Subcutaneous adipose tissue (tissue), 4 donors: ENCODE measurements around the gene STAB1. TPM values are rescaled to one million over a fixed set of nuclear protein-coding genes. Genes with fewer than 3 reads are reported as not detected.

Source experiments
- total RNA-seq, 4 donors: library from RNA; depleted of rRNA; stranded (reverse); fragments of >200 nt; gene quantifications; one replicate each; pipeline ENCODE4 v1.1.0, GENCODE V29; 2016
- TF ChIP-seq, protein P1 (sequence below): fragments of 450-650 bp; IDR thresholded peaks from one replicate; pipeline ENCODE4 v1.5.1; 2016; ENCODE audit warnings: low read depth, mild to moderate bottlenecking, control low read depth, antibody characterized with exemption, moderate library complexity

Gene STAB1
- total RNA-seq, 4 donors from 2014 or later: 147 to 268 (median 218) TPM

DNA sequence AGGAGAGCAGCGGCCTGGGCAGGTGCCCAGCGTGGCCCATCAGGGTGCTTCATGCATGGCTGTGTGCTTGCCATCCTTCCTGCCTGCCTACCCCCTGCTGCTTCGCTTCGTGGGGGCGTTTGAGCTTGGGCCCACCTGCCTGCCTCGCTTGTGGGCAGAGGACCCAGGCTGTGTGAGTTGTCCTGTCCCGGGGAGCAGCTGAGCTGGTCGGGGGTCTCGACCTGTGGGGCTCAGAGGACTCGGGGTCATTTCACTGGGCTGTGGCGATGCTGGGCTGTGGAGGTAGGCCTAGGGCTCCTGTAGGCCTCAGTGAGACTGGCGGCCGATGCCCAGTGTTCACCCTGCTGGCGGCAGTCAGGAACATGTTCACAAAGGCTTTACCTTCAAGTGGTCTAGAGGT lies 12.1 kb upstream of the STAB1 start:
- TF ChIP-seq, protein P1, sequence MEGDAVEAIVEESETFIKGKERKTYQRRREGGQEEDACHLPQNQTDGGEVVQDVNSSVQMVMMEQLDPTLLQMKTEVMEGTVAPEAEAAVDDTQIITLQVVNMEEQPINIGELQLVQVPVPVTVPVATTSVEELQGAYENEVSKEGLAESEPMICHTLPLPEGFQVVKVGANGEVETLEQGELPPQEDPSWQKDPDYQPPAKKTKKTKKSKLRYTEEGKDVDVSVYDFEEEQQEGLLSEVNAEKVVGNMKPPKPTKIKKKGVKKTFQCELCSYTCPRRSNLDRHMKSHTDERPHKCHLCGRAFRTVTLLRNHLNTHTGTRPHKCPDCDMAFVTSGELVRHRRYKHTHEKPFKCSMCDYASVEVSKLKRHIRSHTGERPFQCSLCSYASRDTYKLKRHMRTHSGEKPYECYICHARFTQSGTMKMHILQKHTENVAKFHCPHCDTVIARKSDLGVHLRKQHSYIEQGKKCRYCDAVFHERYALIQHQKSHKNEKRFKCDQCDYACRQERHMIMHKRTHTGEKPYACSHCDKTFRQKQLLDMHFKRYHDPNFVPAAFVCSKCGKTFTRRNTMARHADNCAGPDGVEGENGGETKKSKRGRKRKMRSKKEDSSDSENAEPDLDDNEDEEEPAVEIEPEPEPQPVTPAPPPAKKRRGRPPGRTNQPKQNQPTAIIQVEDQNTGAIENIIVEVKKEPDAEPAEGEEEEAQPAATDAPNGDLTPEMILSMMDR: no peak

DNA sequence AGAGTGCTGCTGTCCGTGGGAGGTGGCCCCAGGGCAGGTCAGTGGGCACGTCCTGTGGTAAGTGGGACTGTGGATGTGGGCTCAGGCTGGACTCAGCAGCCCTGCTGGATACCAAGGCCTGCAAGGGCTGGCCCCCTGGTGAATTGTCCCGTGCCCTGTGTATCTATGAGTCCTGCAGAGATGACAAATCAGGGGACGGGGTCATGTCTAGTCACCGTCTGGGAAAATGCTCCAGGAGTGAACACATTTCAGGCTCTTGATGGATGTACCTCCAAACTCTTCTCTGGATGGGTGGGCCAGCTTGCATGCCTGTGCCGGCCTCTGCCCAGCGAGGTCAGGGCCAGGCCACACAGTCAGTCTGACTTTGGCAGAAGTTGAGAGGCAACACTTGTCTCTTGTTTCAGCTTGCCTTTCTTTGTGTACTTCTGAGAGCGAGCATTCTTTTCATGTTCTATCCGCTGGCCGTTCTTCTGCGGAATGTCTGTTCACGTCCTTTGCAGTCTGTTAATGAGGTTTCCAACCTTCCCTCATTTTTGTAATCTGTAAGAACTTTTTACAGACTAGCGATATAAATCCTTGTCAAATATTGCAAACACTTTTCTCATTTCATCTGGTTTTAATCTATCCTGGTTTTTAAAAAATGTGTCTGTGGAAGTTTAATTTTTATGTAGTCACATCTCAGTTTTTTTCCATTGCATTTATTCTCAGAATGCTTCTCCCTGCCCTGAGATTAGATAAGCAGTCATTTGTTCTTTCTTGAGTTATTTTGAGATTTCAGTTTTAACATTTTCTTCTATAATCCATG lies 11.4 kb upstream of the STAB1 start:
- TF ChIP-seq, protein P1: no peak

DNA sequence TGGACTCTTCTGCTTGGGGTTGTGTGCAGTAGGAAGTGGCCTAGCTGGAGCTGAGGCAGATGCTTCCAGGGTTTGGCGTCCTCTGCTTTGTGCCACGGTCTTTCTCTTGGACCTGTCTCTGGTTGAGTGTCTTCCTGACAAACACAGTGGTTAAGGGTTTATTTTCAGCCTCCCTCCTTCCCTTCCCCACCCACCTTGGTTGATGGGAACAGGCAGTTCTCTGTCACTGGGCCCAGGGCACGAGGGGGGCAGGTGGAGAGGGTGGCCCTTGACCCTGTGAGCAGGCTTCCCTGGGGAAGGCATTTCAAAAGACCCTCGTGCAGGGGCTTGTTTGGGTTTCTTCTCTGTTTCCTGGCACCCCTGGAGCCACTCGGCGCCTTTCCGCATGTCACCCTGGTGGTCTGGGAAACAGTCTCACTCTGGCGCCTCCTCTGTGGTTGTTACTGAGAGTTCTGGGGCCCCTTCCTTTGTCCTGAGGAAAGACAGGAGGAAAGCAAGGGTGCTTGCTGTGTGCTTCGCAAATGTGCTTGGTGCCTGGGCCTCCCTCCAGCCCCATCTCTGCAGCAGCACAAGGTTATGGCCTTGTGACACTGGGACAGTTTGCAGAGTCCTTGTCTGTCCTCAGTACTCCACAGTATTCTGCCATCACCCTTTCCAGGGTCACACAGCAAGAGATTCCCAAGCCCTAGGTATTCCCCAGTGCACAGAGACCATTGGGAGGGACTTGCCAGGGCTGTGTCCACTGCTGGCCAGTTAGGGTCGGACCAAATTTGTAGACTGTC lies 10.3 kb upstream of the STAB1 start:
- TF ChIP-seq, protein P1: no peak

DNA sequence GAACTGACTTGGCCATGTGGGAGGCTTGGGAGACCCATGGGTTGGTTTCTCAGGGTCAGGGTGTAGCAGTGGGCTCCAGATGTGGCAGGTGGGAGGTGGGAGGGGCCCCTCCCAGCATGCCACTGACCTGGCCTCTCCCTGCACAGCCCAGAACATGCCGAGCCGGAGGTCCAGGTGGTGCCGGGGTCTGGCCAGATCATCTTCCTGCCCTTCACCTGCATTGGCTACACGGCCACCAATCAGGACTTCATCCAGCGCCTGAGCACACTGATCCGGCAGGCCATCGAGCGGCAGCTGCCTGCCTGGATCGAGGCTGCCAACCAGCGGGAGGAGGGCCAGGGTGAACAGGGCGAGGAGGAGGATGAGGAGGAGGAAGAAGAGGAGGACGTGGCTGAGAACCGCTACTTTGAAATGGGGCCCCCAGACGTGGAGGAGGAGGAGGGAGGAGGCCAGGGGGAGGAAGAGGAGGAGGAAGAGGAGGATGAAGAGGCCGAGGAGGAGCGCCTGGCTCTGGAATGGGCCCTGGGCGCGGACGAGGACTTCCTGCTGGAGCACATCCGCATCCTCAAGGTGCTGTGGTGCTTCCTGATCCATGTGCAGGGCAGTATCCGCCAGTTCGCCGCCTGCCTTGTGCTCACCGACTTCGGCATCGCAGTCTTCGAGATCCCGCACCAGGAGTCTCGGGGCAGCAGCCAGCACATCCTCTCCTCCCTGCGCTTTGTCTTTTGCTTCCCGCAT lies 7.9 kb upstream of the STAB1 start:
- TF ChIP-seq, protein P1: no peak

DNA sequence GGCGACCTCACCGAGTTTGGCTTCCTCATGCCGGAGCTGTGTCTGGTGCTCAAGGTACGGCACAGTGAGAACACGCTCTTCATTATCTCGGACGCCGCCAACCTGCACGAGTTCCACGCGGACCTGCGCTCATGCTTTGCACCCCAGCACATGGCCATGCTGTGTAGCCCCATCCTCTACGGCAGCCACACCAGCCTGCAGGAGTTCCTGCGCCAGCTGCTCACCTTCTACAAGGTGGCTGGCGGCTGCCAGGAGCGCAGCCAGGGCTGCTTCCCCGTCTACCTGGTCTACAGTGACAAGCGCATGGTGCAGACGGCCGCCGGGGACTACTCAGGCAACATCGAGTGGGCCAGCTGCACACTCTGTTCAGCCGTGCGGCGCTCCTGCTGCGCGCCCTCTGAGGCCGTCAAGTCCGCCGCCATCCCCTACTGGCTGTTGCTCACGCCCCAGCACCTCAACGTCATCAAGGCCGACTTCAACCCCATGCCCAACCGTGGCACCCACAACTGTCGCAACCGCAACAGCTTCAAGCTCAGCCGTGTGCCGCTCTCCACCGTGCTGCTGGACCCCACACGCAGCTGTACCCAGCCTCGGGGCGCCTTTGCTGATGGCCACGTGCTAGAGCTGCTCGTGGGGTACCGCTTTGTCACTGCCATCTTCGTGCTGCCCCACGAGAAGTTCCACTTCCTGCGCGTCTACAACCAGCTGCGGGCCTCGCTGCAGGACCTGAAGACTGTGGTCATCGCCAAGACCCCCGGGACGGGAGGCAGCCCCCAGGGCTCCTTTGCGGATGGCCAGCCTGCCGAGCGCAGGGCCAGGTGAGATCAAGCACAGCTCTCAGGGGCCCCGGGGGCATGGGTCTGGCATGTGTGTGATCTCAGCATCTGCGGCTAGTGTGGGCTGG lies 7.1 kb upstream of the STAB1 start:
- TF ChIP-seq, protein P1: no peak

DNA sequence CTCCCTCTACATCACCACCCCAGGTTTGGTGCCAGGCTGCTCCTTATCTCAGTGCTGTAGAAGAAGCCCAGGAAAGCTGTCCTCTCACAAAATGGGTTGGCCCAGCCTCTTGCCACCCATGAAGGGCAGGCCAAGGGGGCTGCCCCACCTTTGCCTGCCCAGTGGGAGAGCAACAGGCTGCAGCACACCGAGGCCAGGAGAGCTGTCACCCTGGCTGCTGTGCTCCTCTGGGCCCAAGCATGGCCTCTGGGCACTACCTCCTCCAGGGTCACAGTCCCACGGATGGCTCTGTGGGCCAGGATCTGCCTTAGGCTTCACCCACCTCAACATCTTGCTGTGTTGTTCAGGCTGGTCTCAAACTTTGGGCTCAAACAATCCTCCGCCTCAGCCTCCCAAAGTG lies 6.4 kb upstream of the STAB1 start:
- TF ChIP-seq, protein P1: no peak
